Central memory CD8-positive, alpha-beta T cell (primary cell): ENCODE data around the gene VASN.

Source experiments
- ATAC-seq: fragments of 150-1000 bp; cut with Tn5 transposase; replicated peaks from 2 replicates; pipeline ENCODE4 v1.10.0; 2022; ENCODE audit warnings: mild to moderate bottlenecking, moderate FRiP score, moderate number of reproducible peaks; ENCODE audit not compliant: poor library complexity, severe bottlenecking; ENCODE audit errors: extremely low read depth
- DNase-seq, 2 donors: peaks; one replicate each; pipeline ENCODE4 v3.0.0; 2021; ENCODE audit warnings: low spot score in 2 of 2
- H3K27ac Mint-ChIP-seq: one replicate; pipeline ENCODE4 v1.8.0; 2022; ENCODE audit warnings: low read depth, mild to moderate bottlenecking, moderate library complexity, mixed read lengths
- H3K27me3 Mint-ChIP-seq: one replicate; pipeline ENCODE4 v1.8.0; 2022; ENCODE audit warnings: mixed read lengths
- H3K36me3 Mint-ChIP-seq: one replicate; pipeline ENCODE4 v1.8.0; 2022; ENCODE audit warnings: mild to moderate bottlenecking, moderate library complexity, mixed read lengths; ENCODE audit not compliant: insufficient read depth
- H3K4me1 Mint-ChIP-seq: one replicate; pipeline ENCODE4 v1.8.0; 2022; ENCODE audit warnings: mixed read lengths
- H3K4me3 Mint-ChIP-seq: one replicate; pipeline ENCODE4 v1.8.0; 2022; ENCODE audit warnings: mild to moderate bottlenecking, moderate library complexity, mixed read lengths
- H3K9me3 Mint-ChIP-seq: one replicate; pipeline ENCODE4 v1.8.0; 2022; ENCODE audit warnings: mixed read lengths

The VASN gene

DNA sequence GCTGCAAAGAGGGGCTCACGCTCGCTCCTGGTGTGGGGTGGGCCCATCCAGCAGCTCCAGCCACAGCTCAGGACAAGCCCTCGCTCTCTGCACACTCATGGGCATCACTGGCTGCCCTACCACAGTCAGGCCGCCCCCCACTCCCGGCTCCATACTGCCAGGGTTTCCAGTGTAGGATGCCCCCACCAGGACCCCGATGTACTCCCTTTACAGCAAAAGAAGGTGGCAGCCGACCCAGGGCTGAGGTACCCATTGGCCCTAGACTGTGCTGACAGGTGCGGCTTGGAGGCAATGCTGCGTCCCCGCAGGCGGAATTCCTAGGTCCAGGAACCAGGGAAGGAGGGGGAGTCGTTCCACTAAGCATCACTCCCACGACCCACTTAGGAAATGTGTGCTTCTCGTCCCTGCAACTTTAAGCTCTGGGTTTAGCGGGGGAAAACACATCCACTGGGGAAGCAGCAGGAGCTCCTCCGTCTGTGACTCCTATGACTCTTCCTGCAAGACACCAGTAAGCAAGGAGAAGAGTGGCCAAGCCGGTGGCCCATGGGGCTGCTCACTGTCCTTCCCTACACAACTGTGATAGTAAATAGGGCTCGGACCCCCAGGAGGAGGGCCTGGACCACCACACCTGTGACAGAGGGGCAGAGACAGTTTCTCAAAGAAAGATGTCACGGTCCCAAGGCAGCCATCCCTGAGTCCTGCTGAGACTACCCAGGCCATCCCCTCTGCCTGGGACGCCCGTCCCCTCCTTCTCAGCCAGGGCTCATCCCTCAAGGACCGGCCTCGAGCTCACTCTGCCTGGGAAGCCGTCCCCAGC lies 31.7 kb downstream of the VASN start:
- Mint-ChIP-seq H3K27ac (peak overlapping the region; percentile 81), H3K4me3 (peak overlapping the region; percentile 51), H3K4me1 (peaks cover 38% of the 10 kb centered on the region), H3K9me3 (no peaks in the 10 kb centered on the region), H3K27me3 (no peaks in the 10 kb centered on the region), H3K36me3 (peaks cover 98% of the 10 kb centered on the region)
- no peak for DNase-seq
- no peak for ATAC-seq

GRCh38 chr16:4404247-4404966 lies 32.8 kb downstream of the VASN start:
- ATAC-seq (peak; percentile 29), DNase-seq (peak in 1 of 2 donors; percentile 32)
- H3K27me3 Mint-ChIP-seq: no peaks in the 10 kb centered on the region
- H3K36me3 Mint-ChIP-seq: peaks cover 96% of the 10 kb centered on the region
- H3K4me1 Mint-ChIP-seq: peaks cover 34% of the 10 kb centered on the region
- peak overlapping the region; percentile 81 for H3K27ac Mint-ChIP-seq
- peak overlapping the region; percentile 51 for H3K4me3 Mint-ChIP-seq
- H3K9me3 Mint-ChIP-seq: no peaks in the 10 kb centered on the region

DNA sequence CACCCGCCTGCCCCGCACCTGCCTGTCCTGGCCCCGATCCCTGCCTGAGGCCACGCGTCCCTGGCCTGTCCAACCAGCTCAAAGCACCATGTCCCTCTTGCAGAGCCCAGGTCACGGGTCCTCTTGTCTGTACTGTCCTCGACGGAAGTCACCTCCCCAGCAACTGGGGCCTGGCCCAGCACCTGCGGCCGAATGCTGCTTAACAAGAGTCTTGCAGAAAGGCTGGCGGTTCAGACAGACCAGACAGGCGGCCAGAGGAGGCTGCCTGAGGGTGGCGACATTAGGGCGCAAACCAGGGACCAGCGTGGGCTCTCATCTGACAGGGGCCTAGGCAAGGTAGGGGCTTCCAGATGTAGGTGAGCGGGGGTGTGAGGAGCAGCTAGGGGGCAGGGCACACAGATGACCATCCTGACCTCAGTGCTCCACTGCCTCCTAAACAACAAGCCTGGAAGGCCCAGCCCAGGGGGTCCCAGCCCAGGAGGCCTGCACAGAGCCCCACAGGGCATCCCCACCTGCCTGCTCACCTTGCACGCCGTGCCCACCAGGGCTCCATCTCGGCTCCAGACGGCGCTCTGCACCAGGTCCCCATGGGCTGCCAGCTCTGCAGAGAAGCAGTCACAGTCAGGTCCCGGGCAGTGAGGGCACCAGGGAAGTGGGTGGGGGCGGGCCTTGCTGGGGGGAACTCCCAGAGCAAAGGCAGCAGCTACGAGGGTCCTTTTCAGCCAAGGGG lies 33.5 kb downstream of the VASN start:
- peak in 1 of 2 donors; percentile 11 for DNase-seq
- Mint-ChIP-seq H3K9me3 (no peaks in the 10 kb centered on the region), H3K27ac (peak overlapping the region; percentile 81), H3K27me3 (no peaks in the 10 kb centered on the region), H3K4me1 (peaks cover 28% of the 10 kb centered on the region), H3K4me3 (peak overlapping the region; percentile 51), H3K36me3 (peaks cover 93% of the 10 kb centered on the region)
- no peak for ATAC-seq

- H3K27ac Mint-ChIP-seq: peak overlapping the region; percentile 29
- peaks cover 91% of the 10 kb centered on the region for H3K36me3 Mint-ChIP-seq
- ATAC-seq (no peak), DNase-seq (no peak)
- H3K27me3 Mint-ChIP-seq: no peaks in the 10 kb centered on the region
- H3K4me1 Mint-ChIP-seq: peaks cover 30% of the 10 kb centered on the region
- no peaks in the 10 kb centered on the region for H3K9me3 Mint-ChIP-seq
- no peak overlapping the region for H3K4me3 Mint-ChIP-seq
These were observed 36.1 kb downstream of the VASN start for GRCh38 chr16:4407543-4408322.

- Mint-ChIP-seq H3K4me1 (peaks cover 30% of the 10 kb centered on the region), H3K36me3 (peaks cover 91% of the 10 kb centered on the region), H3K27me3 (no peaks in the 10 kb centered on the region), H3K27ac (no peak overlapping the region), H3K4me3 (no peak overlapping the region), H3K9me3 (no peaks in the 10 kb centered on the region)
- DNase-seq (no peak), ATAC-seq (no peak)
These were observed 36.7 kb downstream of the VASN start for GRCh38 chr16:4408323-4408690.

- peak in 1 of 2 donors; percentile 13 for DNase-seq
- no peaks in the 10 kb centered on the region for H3K27me3 Mint-ChIP-seq
- peaks cover 87% of the 10 kb centered on the region for H3K36me3 Mint-ChIP-seq
- H3K4me1 Mint-ChIP-seq: peaks cover 32% of the 10 kb centered on the region
- no peak overlapping the region for H3K27ac Mint-ChIP-seq
- ATAC-seq: no peak
- no peaks in the 10 kb centered on the region for H3K9me3 Mint-ChIP-seq
- no peak overlapping the region for H3K4me3 Mint-ChIP-seq
These were observed 37.7 kb downstream of the VASN start for GRCh38 chr16:4409081-4409932.

GRCh38 chr16:4410335-4411075 lies 38.9 kb downstream of the VASN start:
- DNase-seq: no peak
- peaks cover 84% of the 10 kb centered on the region for H3K36me3 Mint-ChIP-seq
- H3K27me3 Mint-ChIP-seq: no peaks in the 10 kb centered on the region

GRCh38 chr16:4411684-4412083 lies 40.0 kb downstream of the VASN start:
- peaks cover 78% of the 10 kb centered on the region for H3K36me3 Mint-ChIP-seq
- no peaks in the 10 kb centered on the region for H3K9me3 Mint-ChIP-seq
- peaks cover 36% of the 10 kb centered on the region for H3K4me1 Mint-ChIP-seq
- peak overlapping the region; percentile 29 for H3K4me3 Mint-ChIP-seq
- no peaks in the 10 kb centered on the region for H3K27me3 Mint-ChIP-seq
- DNase-seq (no peak), ATAC-seq (no peak)
- H3K27ac Mint-ChIP-seq: no peak overlapping the region

More at GRCh38 chr16:4410335-4411075, 38.9 kb downstream of the VASN start:
- H3K27ac Mint-ChIP-seq: no peak overlapping the region
- H3K4me3 Mint-ChIP-seq: peak overlapping the region; percentile 49
- H3K9me3 Mint-ChIP-seq: no peaks in the 10 kb centered on the region
- H3K4me1 Mint-ChIP-seq: peaks cover 37% of the 10 kb centered on the region
- ATAC-seq: no peak

DNA sequence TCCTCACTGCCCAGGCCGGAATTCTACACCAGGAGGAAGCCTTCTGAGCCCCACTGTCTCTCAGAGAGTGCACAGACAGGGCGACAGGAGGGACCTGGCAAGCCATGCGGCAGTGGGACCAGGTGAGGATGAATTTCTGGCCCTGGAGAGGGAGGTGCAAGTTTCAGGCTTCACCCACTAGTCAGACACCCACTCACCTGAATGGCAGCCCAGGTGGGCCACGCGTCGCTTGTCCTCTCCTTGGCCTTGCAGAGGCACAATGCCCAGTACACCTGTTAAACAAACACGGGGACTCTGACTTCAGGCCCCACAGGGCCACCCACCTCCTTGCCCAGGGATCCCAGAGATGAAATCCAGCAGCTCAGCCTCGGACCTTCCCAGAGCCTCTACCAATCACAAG lies 40.5 kb downstream of the VASN start:
- Mint-ChIP-seq H3K4me1 (peaks cover 40% of the 10 kb centered on the region), H3K27ac (peak overlapping the region; percentile 35), H3K9me3 (no peaks in the 10 kb centered on the region), H3K4me3 (peak overlapping the region; percentile 34), H3K36me3 (peaks cover 77% of the 10 kb centered on the region), H3K27me3 (no peaks in the 10 kb centered on the region)
- no peak for ATAC-seq
- DNase-seq: no peak

- Mint-ChIP-seq H3K9me3 (no peaks in the 10 kb centered on the region), H3K27ac (peak overlapping the region; percentile 35), H3K36me3 (peaks cover 70% of the 10 kb centered on the region), H3K4me1 (peaks cover 40% of the 10 kb centered on the region), H3K4me3 (peak overlapping the region; percentile 34), H3K27me3 (no peaks in the 10 kb centered on the region)
- ATAC-seq (no peak), DNase-seq (no peak)
These were observed 41.2 kb downstream of the VASN start for GRCh38 chr16:4412854-4413253.
